WTC11 (cell line): ENCODE data around the gene GAD2. TPM values are rescaled to one million over a fixed set of nuclear protein-coding genes. Genes with fewer than 3 reads are reported as not detected.
A peak's percentile ranks its signal among the peaks of the same experiment; 100 is the strongest.

Source experiments
- ATAC-seq: fragments of 200-7000 bp; cut with Tn5 transposase; 2 replicates; pipeline ENCODE4 v1.10.0; 2021; ENCODE audit warnings: mild to moderate bottlenecking, moderate library complexity
- CTCF ChIA-PET: fragments of 300-600 bp; sonication (Branson Sonifier 250); formaldehyde crosslinking; loops from one replicate; lab custom pipeline; 2021; ENCODE audit warnings: antibody characterized with exemption; lab: Charles Lee
- POLR2A ChIA-PET: fragments of 350-600 bp; sonication (Branson Sonifier 250); formaldehyde crosslinking; loops from one replicate; lab custom pipeline; 2021; ENCODE audit warnings: antibody characterized with exemption; lab: Charles Lee
- DNase-seq: peaks from one replicate; pipeline ENCODE4 v3.0.0; 2021; ENCODE audit warnings: low spot score
- H3K27ac Mint-ChIP-seq: 2 replicates; pipeline ENCODE4 v1.8.0; 2021; ENCODE audit warnings: mixed read lengths
- H3K27me3 Mint-ChIP-seq: 2 replicates; pipeline ENCODE4 v1.8.0; 2021; ENCODE audit warnings: low read depth, mild to moderate bottlenecking, moderate library complexity, mixed read lengths
- H3K36me3 Mint-ChIP-seq: 2 replicates; pipeline ENCODE4 v1.8.0; 2021; ENCODE audit warnings: mixed read lengths
- H3K4me1 Mint-ChIP-seq: 2 replicates; pipeline ENCODE4 v1.8.0; 2022; ENCODE audit warnings: mixed read lengths
- H3K4me3 Mint-ChIP-seq: 2 replicates; pipeline ENCODE4 v1.8.0; 2021; ENCODE audit warnings: mild to moderate bottlenecking, moderate library complexity, mixed read lengths
- H3K9me3 Mint-ChIP-seq: 2 replicates; pipeline ENCODE4 v1.8.0; 2021; ENCODE audit warnings: mixed read lengths
- ATF2 ChIP-seq: sonication (generic); formaldehyde crosslinking; IDR thresholded peaks from 2 replicates; pipeline ENCODE4 v1.8.1; 2022; ENCODE audit warnings: low read depth, missing genetic modification reagents, borderline replicate concordance
- CDX4 ChIP-seq: fragments of 250-450 bp; sonication (Bioruptor Pico); IDR thresholded peaks from 2 replicates; pipeline ENCODE4 v1.9.0; 2021; ENCODE audit warnings: moderate library complexity, mild to moderate bottlenecking, inconsistent platforms, borderline replicate concordance
- E2F5 ChIP-seq: sonication (generic); formaldehyde crosslinking; IDR thresholded peaks from 2 replicates; pipeline ENCODE4 v1.8.1; 2022; ENCODE audit warnings: mild to moderate bottlenecking, moderate library complexity, missing genetic modification reagents
- ELF4 ChIP-seq: sonication (generic); formaldehyde crosslinking; IDR thresholded peaks from 2 replicates; pipeline ENCODE4 v1.8.1; 2022; ENCODE audit warnings: low read depth, mild to moderate bottlenecking, moderate library complexity, missing genetic modification reagents
- EMX1 ChIP-seq: fragments of 250-450 bp; sonication (Bioruptor Pico); IDR thresholded peaks from 2 replicates; pipeline ENCODE4 v1.8.0; 2021; ENCODE audit warnings: mild to moderate bottlenecking
- ETV6 ChIP-seq: sonication (generic); formaldehyde crosslinking; IDR thresholded peaks from 2 replicates; pipeline ENCODE4 v1.8.1; 2022; ENCODE audit warnings: mild to moderate bottlenecking, missing genetic modification reagents
- FOXJ3 ChIP-seq: sonication (generic); formaldehyde crosslinking; IDR thresholded peaks from 2 replicates; pipeline ENCODE4 v1.9.0; 2021; ENCODE audit warnings: missing genetic modification reagents, mild to moderate bottlenecking, borderline replicate concordance
- FOXP1 ChIP-seq: sonication (generic); formaldehyde crosslinking; IDR thresholded peaks from 2 replicates; pipeline ENCODE4 v1.8.0; 2022; ENCODE audit warnings: missing genetic modification reagents, mild to moderate bottlenecking, moderate library complexity, borderline replicate concordance
- GABPB1 ChIP-seq: sonication (generic); formaldehyde crosslinking; IDR thresholded peaks from 2 replicates; pipeline ENCODE4 v1.8.1; 2023; ENCODE audit warnings: mild to moderate bottlenecking, missing genetic modification reagents
- GTF2I ChIP-seq: fragments of 250-450 bp; sonication (Bioruptor Pico); conservative IDR thresholded peaks from 2 replicates; pipeline ENCODE4 v1.4.0; 2021; ENCODE audit warnings: mild to moderate bottlenecking
- IRF1 ChIP-seq: sonication (generic); formaldehyde crosslinking; IDR thresholded peaks from 2 replicates; pipeline ENCODE4 v1.8.0; 2023; ENCODE audit warnings: missing genetic modification reagents
- MLX ChIP-seq: sonication (generic); formaldehyde crosslinking; IDR thresholded peaks from 2 replicates; pipeline ENCODE4 v1.8.1; 2023; ENCODE audit warnings: mild to moderate bottlenecking, missing genetic modification reagents, moderate library complexity
- MYBL2 ChIP-seq: sonication (generic); formaldehyde crosslinking; IDR thresholded peaks from 2 replicates; pipeline ENCODE4 v1.8.1; 2023; ENCODE audit warnings: mild to moderate bottlenecking, moderate library complexity, missing genetic modification reagents
- NFE2L1 ChIP-seq: sonication (generic); formaldehyde crosslinking; IDR thresholded peaks from 2 replicates; pipeline ENCODE4 v1.8.1; 2023; ENCODE audit warnings: missing genetic modification reagents
- RORB ChIP-seq: fragments of 250-450 bp; sonication (Bioruptor Pico); IDR thresholded peaks from 2 replicates; pipeline ENCODE4 v1.9.0; 2021; ENCODE audit warnings: mild to moderate bottlenecking
- SOX15 ChIP-seq: fragments of 250-450 bp; sonication (Bioruptor Pico); IDR thresholded peaks from 2 replicates; pipeline ENCODE4 v1.9.0; 2021; ENCODE audit warnings: mild to moderate bottlenecking
- SP1 ChIP-seq: sonication (generic); formaldehyde crosslinking; conservative IDR thresholded peaks from 2 replicates; pipeline ENCODE4 v1.8.1; 2022; ENCODE audit warnings: missing genetic modification reagents
- TEAD1 ChIP-seq: sonication (generic); formaldehyde crosslinking; IDR thresholded peaks from 2 replicates; pipeline ENCODE4 v1.8.0; 2022; ENCODE audit warnings: mild to moderate bottlenecking, missing genetic modification reagents
- TP53 ChIP-seq: sonication (generic); formaldehyde crosslinking; IDR thresholded peaks from 2 replicates; pipeline ENCODE4 v1.8.1; 2023; ENCODE audit warnings: mild to moderate bottlenecking, missing genetic modification reagents
- USF2 ChIP-seq: sonication (generic); formaldehyde crosslinking; IDR thresholded peaks from 2 replicates; pipeline ENCODE4 v1.8.1; 2023; ENCODE audit warnings: mild to moderate bottlenecking, missing genetic modification reagents, moderate library complexity
- ZBTB43 ChIP-seq: sonication (generic); formaldehyde crosslinking; IDR thresholded peaks from 2 replicates; pipeline ENCODE4 v1.8.1; 2023; ENCODE audit warnings: mild to moderate bottlenecking, missing genetic modification reagents
- ZNF219 ChIP-seq: sonication (generic); formaldehyde crosslinking; IDR thresholded peaks from 2 replicates; pipeline ENCODE4 v1.8.0; 2023; ENCODE audit warnings: missing genetic modification reagents, mild to moderate bottlenecking, borderline replicate concordance
- ZNF423 ChIP-seq: fragments of 250-450 bp; sonication (Bioruptor Pico); IDR thresholded peaks from 2 replicates; pipeline ENCODE4 v2.1.2; 2022; ENCODE audit warnings: mild to moderate bottlenecking, moderate library complexity
- total RNA-seq: library from RNA; stranded (reverse); gene quantifications from 3 replicates; pipeline ENCODE4 v1.2.3, GENCODE V29; 2021

The GAD2 gene
- total RNA-seq, 1 experiment from 2014 or later, result 1.7 TPM

GRCh38 chr10:26238378-26238777, 21.8 kb downstream of the GAD2 start:
- H3K27ac Mint-ChIP-seq, result no peak overlapping the region
- DNase-seq (no peak), ATAC-seq (no peak)
- H3K4me3 Mint-ChIP-seq, result no peak overlapping the region
- CTCF ChIA-PET, result interaction anchor here (0.8 kb wide), 1 partner anchor 66 kb away, joined by 3 read pairs; no protein-coding TSS in a partner anchor
- H3K9me3 Mint-ChIP-seq, result no peaks in the 10 kb centered on the region
- POLR2A ChIA-PET, result no interaction called here
- peaks cover 2% of the 10 kb centered on the region; the same call in 1 of the 2 replicates for H3K27me3 Mint-ChIP-seq
- H3K4me1 Mint-ChIP-seq, result peaks cover 14% of the 10 kb centered on the region
- no peaks in the 10 kb centered on the region for H3K36me3 Mint-ChIP-seq
- TF ChIP-seq ZBTB43 (CRISPR knock-in tag) (no peak), ATF2 (CRISPR knock-in tag) (no peak), IRF1 (CRISPR knock-in tag) (no peak), SP1 (no peak)

GRCh38 chr10:26242706-26243350, 26.3 kb downstream of the GAD2 start:
- Mint-ChIP-seq H3K4me1 (peaks cover 18% of the 10 kb centered on the region), H3K36me3 (no peaks in the 10 kb centered on the region), H3K27ac (no peak overlapping the region), H3K4me3 (no peak overlapping the region), H3K9me3 (no peaks in the 10 kb centered on the region), H3K27me3 (peaks cover 2% of the 10 kb centered on the region; the same call in 1 of the 2 replicates)
- ChIA-PET POLR2A (interaction anchor here (0.7 kb wide), 1 partner anchor 15 kb away, joined by 3 read pairs; no protein-coding TSS in a partner anchor), CTCF (interaction anchor here (1.6 to 2.0 kb wide), 2 partner anchors 28 to 367 kb away, joined by 3 to 10 read pairs; no protein-coding TSS in a partner anchor)
- ATAC-seq (peak; percentile 79), DNase-seq (no peak)
- no peak for TF ChIP-seq USF2 (CRISPR knock-in tag)
- TF ChIP-seq TEAD1 (CRISPR knock-in tag), result no peak
- no peak for TF ChIP-seq SP1
- no peak for TF ChIP-seq GABPB1 (CRISPR knock-in tag)

- peaks cover 23% of the 10 kb centered on the region for H3K4me1 Mint-ChIP-seq
- ATAC-seq (no peak), DNase-seq (no peak)
- peaks cover under 1% of the 10 kb centered on the region; the same call in 1 of the 2 replicates for H3K27me3 Mint-ChIP-seq
- H3K9me3 Mint-ChIP-seq, result no peaks in the 10 kb centered on the region
- no peak overlapping the region for H3K27ac Mint-ChIP-seq
- ChIA-PET POLR2A (interaction anchor here (0.7 kb wide), 1 partner anchor 14 kb away, joined by 3 read pairs; no protein-coding TSS in a partner anchor), CTCF (interaction anchor here (1.6 to 2.0 kb wide), 2 partner anchors 28 to 368 kb away, joined by 3 to 10 read pairs; no protein-coding TSS in a partner anchor)
- H3K36me3 Mint-ChIP-seq, result no peaks in the 10 kb centered on the region
- H3K4me3 Mint-ChIP-seq, result no peak overlapping the region
- TF ChIP-seq EMX1 (CRISPR knock-in tag), result no peak
- no peak for TF ChIP-seq MLX (CRISPR knock-in tag)
- TF ChIP-seq ETV6, result no peak
- no peak for TF ChIP-seq ZBTB43 (CRISPR knock-in tag)
- TF ChIP-seq MYBL2, result no peak
- no peak for TF ChIP-seq NFE2L1
- TF ChIP-seq FOXJ3 (CRISPR knock-in tag), result no peak
- TF ChIP-seq RORB (CRISPR knock-in tag), result no peak
- no peak for TF ChIP-seq ELF4 (CRISPR knock-in tag)
- TF ChIP-seq SOX15 (CRISPR knock-in tag), result no peak
- no peak for TF ChIP-seq ZNF219 (CRISPR knock-in tag)
- TF ChIP-seq CDX4 (CRISPR knock-in tag), result no peak
- TF ChIP-seq FOXP1, result no peak
- no peak for TF ChIP-seq E2F5
- no peak for TF ChIP-seq ZNF423 (CRISPR knock-in tag)
- TF ChIP-seq GTF2I (CRISPR knock-in tag), result no peak
- no peak for TF ChIP-seq TP53 (CRISPR knock-in tag)
Observed at GRCh38 chr10:26243351-26243720, 26.8 kb downstream of the GAD2 start.
